ENCODE measurements around the gene CDH13. TPM values are rescaled to one million over a fixed set of nuclear protein-coding genes. Genes with fewer than 3 reads are reported as not detected.
A peak's percentile ranks its signal among the peaks of the same experiment; 100 is the strongest.

CDH13 gene
- total RNA-seq, 1 donor: 102 TPM

GRCh38 chr16:82874672-82875071, 247.9 kb downstream of the CDH13 start:
- H4K20me1 ChIP-seq (ENCODE audit: insufficient read depth, low read length): no peaks in the 10 kb centered on the region
- no peaks in the 10 kb centered on the region for H3K36me3 ChIP-seq (ENCODE audit: insufficient read depth, low read length)
- no peaks in the 10 kb centered on the region for H3K27me3 ChIP-seq (ENCODE audit: insufficient read depth, low read length)
- H3K27ac ChIP-seq (ENCODE audit: low read depth, low read length): peak overlapping the region; percentile 63
- TF ChIP-seq CTCF (IDR thresholded peaks at IDR 0.05; ENCODE audit: extremely low read depth, low read depth, low read length): no peak
- peaks cover 13% of the 10 kb centered on the region for H3K4me1 ChIP-seq (ENCODE audit: insufficient read depth, low read length)
- no peak for DNase-seq (ENCODE audit: insufficient read length, low spot score, missing footprints)
- peak overlapping the region; percentile 41 for H3K4me2 ChIP-seq (ENCODE audit: insufficient read depth, low read length)
- H3K4me3 ChIP-seq (ENCODE audit: insufficient read depth, low read length): no peak overlapping the region
- H3K79me2 ChIP-seq (ENCODE audit: insufficient read depth, low read length): no peaks in the 10 kb centered on the region
- no peaks in the 10 kb centered on the region for H3K9me3 ChIP-seq (ENCODE audit: low read depth, low read length)
- H2AFZ ChIP-seq (ENCODE audit: low read length): no peak overlapping the region

GRCh38 chr16:82876951-82877350, 250.2 kb downstream of the CDH13 start:
- H3K36me3 ChIP-seq (ENCODE audit: insufficient read depth, low read length): no peaks in the 10 kb centered on the region
- no peaks in the 10 kb centered on the region for H4K20me1 ChIP-seq (ENCODE audit: insufficient read depth, low read length)
- no peak overlapping the region for H3K4me2 ChIP-seq (ENCODE audit: insufficient read depth, low read length)
- no peak overlapping the region for H3K27ac ChIP-seq (ENCODE audit: low read depth, low read length)
- peaks cover 13% of the 10 kb centered on the region for H3K4me1 ChIP-seq (ENCODE audit: insufficient read depth, low read length)
- no peak for TF ChIP-seq CTCF (IDR thresholded peaks at IDR 0.05; ENCODE audit: extremely low read depth, low read depth, low read length)
- H3K4me3 ChIP-seq (ENCODE audit: insufficient read depth, low read length): no peak overlapping the region
- H3K27me3 ChIP-seq (ENCODE audit: insufficient read depth, low read length): no peaks in the 10 kb centered on the region
- H2AFZ ChIP-seq (ENCODE audit: low read length): no peak overlapping the region
- no peaks in the 10 kb centered on the region for H3K9me3 ChIP-seq (ENCODE audit: low read depth, low read length)
- H3K79me2 ChIP-seq (ENCODE audit: insufficient read depth, low read length): peaks cover 6% of the 10 kb centered on the region
- DNase-seq (ENCODE audit: insufficient read length, low spot score, missing footprints): no peak

GRCh38 chr16:82878466-82878865, 251.7 kb downstream of the CDH13 start:
- no peak overlapping the region for H3K4me2 ChIP-seq (ENCODE audit: insufficient read depth, low read length)
- no peaks in the 10 kb centered on the region for H3K36me3 ChIP-seq (ENCODE audit: insufficient read depth, low read length)
- TF ChIP-seq CTCF (IDR thresholded peaks at IDR 0.05; ENCODE audit: extremely low read depth, low read depth, low read length): no peak
- H3K4me1 ChIP-seq (ENCODE audit: insufficient read depth, low read length): peaks cover 16% of the 10 kb centered on the region
- H3K79me2 ChIP-seq (ENCODE audit: insufficient read depth, low read length): peaks cover 6% of the 10 kb centered on the region
- H3K4me3 ChIP-seq (ENCODE audit: insufficient read depth, low read length): no peak overlapping the region
- H3K9me3 ChIP-seq (ENCODE audit: low read depth, low read length): no peaks in the 10 kb centered on the region
- H2AFZ ChIP-seq (ENCODE audit: low read length): no peak overlapping the region
- DNase-seq (ENCODE audit: insufficient read length, low spot score, missing footprints): no peak
- no peaks in the 10 kb centered on the region for H3K27me3 ChIP-seq (ENCODE audit: insufficient read depth, low read length)
- no peak overlapping the region for H3K27ac ChIP-seq (ENCODE audit: low read depth, low read length)
- no peaks in the 10 kb centered on the region for H4K20me1 ChIP-seq (ENCODE audit: insufficient read depth, low read length)

GRCh38 chr16:82880346-82880745, 253.6 kb downstream of the CDH13 start:
- H3K36me3 ChIP-seq (ENCODE audit: insufficient read depth, low read length): no peaks in the 10 kb centered on the region
- no peak overlapping the region for H3K4me2 ChIP-seq (ENCODE audit: insufficient read depth, low read length)
- peaks cover 6% of the 10 kb centered on the region for H3K79me2 ChIP-seq (ENCODE audit: insufficient read depth, low read length)
- H3K9me3 ChIP-seq (ENCODE audit: low read depth, low read length): no peaks in the 10 kb centered on the region
- no peak overlapping the region for H3K4me3 ChIP-seq (ENCODE audit: insufficient read depth, low read length)
- H3K4me1 ChIP-seq (ENCODE audit: insufficient read depth, low read length): peaks cover 4% of the 10 kb centered on the region
- no peaks in the 10 kb centered on the region for H4K20me1 ChIP-seq (ENCODE audit: insufficient read depth, low read length)
- H3K27ac ChIP-seq (ENCODE audit: low read depth, low read length): no peak overlapping the region
- TF ChIP-seq CTCF (IDR thresholded peaks at IDR 0.05; ENCODE audit: extremely low read depth, low read depth, low read length): no peak
- no peaks in the 10 kb centered on the region for H3K27me3 ChIP-seq (ENCODE audit: insufficient read depth, low read length)
- no peak overlapping the region for H2AFZ ChIP-seq (ENCODE audit: low read length)
- no peak for DNase-seq (ENCODE audit: insufficient read length, low spot score, missing footprints)
